Neuronal stem cell (in vitro differentiated cells): Measurements from ENCODE around the gene GET3. TPM values are rescaled to one million over a fixed set of nuclear protein-coding genes. Genes with fewer than 3 reads are reported as not detected.
A peak's percentile ranks its signal among the peaks of the same experiment; 100 is the strongest.

ENCODE experiments used
- DNase-seq: peaks from one replicate; pipeline ENCODE4 v3.0.0-alpha.2; 2013; ENCODE audit warnings: low spot score
- H2AFZ ChIP-seq: one replicate; pipeline ENCODE4 v1.6.1; 2013; ENCODE audit warnings: mild to moderate bottlenecking, low read length, inconsistent platforms
- H2AK5ac ChIP-seq: 2 replicates; pipeline ENCODE4 v1.6.1; 2013; ENCODE audit warnings: low read depth, mild to moderate bottlenecking, inconsistent platforms, low read length, moderate library complexity, mixed read lengths
- H2BK120ac ChIP-seq: 2 replicates; pipeline ENCODE4 v1.6.1; 2013; ENCODE audit warnings: low read depth, mild to moderate bottlenecking, inconsistent platforms, low read length, moderate library complexity, mixed read lengths
- H2BK12ac ChIP-seq: one replicate; pipeline ENCODE4 v1.6.1; 2013; ENCODE audit warnings: low read length, inconsistent platforms
- H2BK15ac ChIP-seq: 2 replicates; pipeline ENCODE4 v1.6.1; 2013; ENCODE audit warnings: mild to moderate bottlenecking, low read length, inconsistent platforms, mixed read lengths
- H2BK5ac ChIP-seq: one replicate; pipeline ENCODE4 v1.6.1; 2013; ENCODE audit warnings: inconsistent platforms, mild to moderate bottlenecking, low read length, moderate library complexity
- H3K14ac ChIP-seq: one replicate; pipeline ENCODE4 v1.6.1; 2013; ENCODE audit warnings: low read length, inconsistent platforms
- H3K18ac ChIP-seq: 2 replicates; pipeline ENCODE4 v1.6.1; 2013; ENCODE audit warnings: low read length, inconsistent platforms
- H3K23ac ChIP-seq: 2 replicates; pipeline ENCODE4 v1.6.1; 2013; ENCODE audit warnings: low read depth, mild to moderate bottlenecking, mixed read lengths, low read length, inconsistent platforms; ENCODE audit not compliant: poor library complexity
- H3K27ac ChIP-seq: replicated peaks from 3 replicates; pipeline ENCODE4 v1.5.1; 2013; ENCODE audit warnings: low read length, inconsistent platforms
- H3K27me3 ChIP-seq, 3 experiments: 2 replicates each; pipeline ENCODE4 v1.6.1; 2013; ENCODE audit warnings: low read length in 3 of 3, mild to moderate bottlenecking in 2 of 3, inconsistent platforms in 1 of 3, low read depth in 1 of 3, mixed read lengths in 1 of 3, moderate library complexity in 1 of 3; ENCODE audit not compliant: control insufficient read depth in 3 of 3, insufficient read depth in 3 of 3
- H3K36me3 ChIP-seq, 2 donors: replicated peaks in 1 of 2; 2 replicates each; pipeline ENCODE4 v1.6.1; 2013; ENCODE audit warnings: low read length in 2 of 2; ENCODE audit not compliant: control insufficient read depth in 2 of 2, insufficient read depth in 2 of 2
- H3K4ac ChIP-seq: 2 replicates; pipeline ENCODE4 v1.6.1; 2013; ENCODE audit warnings: inconsistent platforms, mild to moderate bottlenecking, low read length, moderate library complexity
- H3K4me1 ChIP-seq, 2 donors: 1 replicate in 1 of 2; 2 replicates in 1 of 2; pipeline ENCODE4 v1.6.1; 2013; ENCODE audit warnings: low read length in 2 of 2, low read depth in 1 of 2; ENCODE audit not compliant: control insufficient read depth in 2 of 2, insufficient read depth in 1 of 2
- H3K4me2 ChIP-seq: one replicate; pipeline ENCODE4 v1.6.1; 2013; ENCODE audit warnings: mild to moderate bottlenecking, low read length, inconsistent platforms; ENCODE audit not compliant: insufficient read depth, poor library complexity, severe bottlenecking
- H3K4me3 ChIP-seq, 2 donors: 2 replicates each; pipeline ENCODE4 v1.5.1; 2013; ENCODE audit warnings: low read length in 2 of 2, mild to moderate bottlenecking in 2 of 2, inconsistent platforms in 1 of 2, moderate library complexity in 1 of 2
- H3K79me1 ChIP-seq: one replicate; pipeline ENCODE4 v1.6.1; 2013; ENCODE audit warnings: low read depth, mild to moderate bottlenecking, inconsistent platforms, low read length, moderate library complexity
- H3K9ac ChIP-seq: one replicate; pipeline ENCODE4 v1.6.1; 2013; ENCODE audit warnings: mild to moderate bottlenecking, low read depth, low read length, inconsistent platforms; ENCODE audit not compliant: poor library complexity
- H3K9me3 ChIP-seq, 2 donors: replicated peaks in 1 of 2; 2 replicates each; pipeline versions ENCODE3 to v1.6.1; 2013; ENCODE audit warnings: low read length in 2 of 2, mild to moderate bottlenecking in 2 of 2, inconsistent platforms in 1 of 2, low read depth in 1 of 2, mixed read lengths in 1 of 2, moderate library complexity in 1 of 2; ENCODE audit not compliant: control insufficient read depth in 2 of 2, insufficient read depth in 1 of 2
- H4K8ac ChIP-seq: one replicate; pipeline ENCODE4 v1.6.1; 2013; ENCODE audit warnings: low read depth, mild to moderate bottlenecking, inconsistent platforms, low read length, moderate library complexity
- H4K91ac ChIP-seq: one replicate; pipeline ENCODE4 v1.6.1; 2013; ENCODE audit warnings: low read length, low read depth, mild to moderate bottlenecking, inconsistent platforms; ENCODE audit not compliant: poor library complexity
- WGBS, 2 donors: extraction: QIAGEN DNeasy Blood & Tissue Kit; methylation state at CpG; one replicate each; pipeline ENCODE4 v1.1.7; 2013; ENCODE audit warnings: missing lambda C conversion rate in 2 of 2, mixed read lengths in 1 of 2; ENCODE audit not compliant: insufficient read length in 2 of 2, insufficient replicate concordance in 1 of 2; ENCODE audit errors: extremely low coverage in 2 of 2; 5-methylcytosine and 5-hydroxymethylcytosine counted together
- polyA plus RNA-seq, 2 experiments: library from polyadenylated mRNA; stranded (reverse); fragments of 200-250 nt; gene quantifications; one replicate each; pipeline ENCODE4 v1.2.3, GENCODE V29; 2013

The GET3 gene
- 46.1 TPM for polyA plus RNA-seq (2013, experiment 1 of 2)
- polyA plus RNA-seq (2013, experiment 2 of 2): 44.7 TPM

DNA sequence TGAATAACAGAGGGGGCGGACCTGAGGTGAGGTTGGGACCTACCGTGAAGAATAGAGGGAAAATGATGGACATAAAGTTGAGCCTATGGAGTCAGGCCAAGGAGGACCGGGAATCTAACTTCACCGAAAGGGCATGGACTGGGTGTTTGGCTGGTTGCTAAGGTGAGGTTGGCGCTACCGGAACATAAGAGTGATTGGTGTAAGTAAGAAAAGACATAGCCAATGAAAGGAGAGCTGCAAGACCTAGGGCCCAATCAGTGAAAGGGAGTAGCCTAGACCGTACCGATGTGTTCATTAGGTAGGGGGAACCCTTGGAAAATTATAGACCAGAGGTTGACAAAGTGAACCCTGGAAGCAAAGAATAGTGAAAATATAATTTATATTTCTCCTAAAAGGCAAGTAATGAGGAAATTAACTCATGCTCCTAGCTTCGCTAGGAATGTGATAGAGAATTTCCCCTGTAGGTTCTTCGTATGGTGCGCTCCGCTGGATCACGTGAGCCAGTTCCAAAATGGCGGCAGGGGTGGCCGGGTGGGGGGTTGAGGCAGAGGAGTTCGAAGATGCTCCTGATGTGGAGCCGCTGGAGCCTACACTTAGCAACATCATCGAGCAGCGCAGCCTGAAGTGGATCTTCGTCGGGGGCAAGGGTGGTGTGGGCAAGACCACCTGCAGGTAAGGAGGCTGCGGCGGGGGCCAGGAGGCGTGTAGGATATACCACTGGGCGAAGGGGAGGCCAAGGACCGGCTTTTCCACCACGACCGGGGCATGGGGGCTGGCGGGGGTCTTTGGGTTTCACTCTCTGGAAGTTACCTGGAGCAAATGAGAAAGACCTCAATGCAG lies at the start of gene GET3:
Gene GET3, plus strand, starts transcription at position 503 of the 840 bp plus-strand sequence. Its CDS starts 9 bp downstream, at position 512.
- no peak within 1 kb of the TSS for H3K4ac ChIP-seq
- H3K4me3 ChIP-seq: peak within 1 kb of the TSS; percentile 92 to 97
- H3K79me1 ChIP-seq: peaks cover 12% of the 10 kb centered on the region
- H2AFZ ChIP-seq: peak within 1 kb of the TSS; percentile 89
- H3K36me3 ChIP-seq: peaks cover 12 to 31% of the 10 kb centered on the region in 2 donors
- no peak within 1 kb of the TSS for H2BK120ac ChIP-seq
- peaks cover 9 to 11% of the 10 kb centered on the region in 2 donors for H3K4me1 ChIP-seq
- H2BK15ac ChIP-seq: no peak within 1 kb of the TSS
- peak within 1 kb of the TSS; percentile 85 for H3K4me2 ChIP-seq
- WGBS, 2 donors: no CpG with 5 or more reads among the region's 29 CpGs
- no peak within 1 kb of the TSS for H2BK12ac ChIP-seq
- H3K14ac ChIP-seq: no peak within 1 kb of the TSS
- H2AK5ac ChIP-seq: peak within 1 kb of the TSS; percentile 82
- peak within 1 kb of the TSS; percentile 97 for H3K9ac ChIP-seq
- H3K27ac ChIP-seq: peak within 1 kb of the TSS; percentile 65
- H3K23ac ChIP-seq: no peak within 1 kb of the TSS
- H2BK5ac ChIP-seq: peak within 1 kb of the TSS; percentile 67
- H3K27me3 ChIP-seq: no peaks in the 10 kb centered on the region
- H3K18ac ChIP-seq: peak within 1 kb of the TSS; percentile 88
- H4K8ac ChIP-seq: peak within 1 kb of the TSS; percentile 95
- DNase-seq: peak; percentile 99
- H3K9me3 ChIP-seq: no peaks in the 10 kb centered on the region
- H4K91ac ChIP-seq: no peak within 1 kb of the TSS

DNA sequence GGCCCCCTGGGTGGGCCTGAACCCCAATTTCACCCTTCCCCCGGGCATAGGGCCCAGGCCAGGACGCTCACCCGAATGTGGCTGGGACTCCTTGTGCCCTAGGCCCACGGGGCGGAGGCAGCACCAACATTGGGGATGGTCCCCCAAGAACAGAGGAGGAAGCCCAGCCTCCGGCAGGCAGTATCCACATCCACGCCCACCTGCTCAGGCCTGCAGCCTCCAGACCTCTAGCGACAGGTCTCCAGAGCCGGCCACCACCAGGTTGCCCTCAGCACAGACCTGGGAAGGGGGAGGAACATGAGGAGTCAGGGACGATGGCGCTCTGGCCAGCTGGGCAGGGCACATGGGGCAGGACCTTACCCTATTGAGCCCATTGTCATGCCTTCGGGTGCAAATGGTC lies 48.3 kb upstream of the GET3 start:
- no peak overlapping the region for H2BK12ac ChIP-seq
- peak overlapping the region; percentile 53 for H2BK5ac ChIP-seq
- no peak overlapping the region for H3K18ac ChIP-seq
- H3K4me1 ChIP-seq: no peaks in the 10 kb centered on the region
- no peak overlapping the region for H2BK15ac ChIP-seq
- no peaks in the 10 kb centered on the region for H3K9me3 ChIP-seq
- H4K8ac ChIP-seq: no peak overlapping the region
- H2BK120ac ChIP-seq: peak overlapping the region; percentile 81
- no peak overlapping the region for H3K23ac ChIP-seq
- peak overlapping the region; percentile 8 for H3K14ac ChIP-seq
- H3K4me3 ChIP-seq: no peak overlapping the region
- H3K4me2 ChIP-seq: no peak overlapping the region
- no peak overlapping the region for H2AFZ ChIP-seq
- H3K27ac ChIP-seq: no peak overlapping the region
- no peak overlapping the region for H4K91ac ChIP-seq
- no peak overlapping the region for H2AK5ac ChIP-seq
- peaks cover 2% of the 10 kb centered on the region for H3K79me1 ChIP-seq
- H3K27me3 ChIP-seq: no peaks in the 10 kb centered on the region
- peak overlapping the region; percentile 50 for H3K9ac ChIP-seq
- H3K36me3 ChIP-seq: peaks cover 4% of the 10 kb centered on the region in 2 donors
- WGBS, 2 donors: no CpG with 5 or more reads among the region's 12 CpGs
- no peak for DNase-seq
- no peak overlapping the region for H3K4ac ChIP-seq

DNA sequence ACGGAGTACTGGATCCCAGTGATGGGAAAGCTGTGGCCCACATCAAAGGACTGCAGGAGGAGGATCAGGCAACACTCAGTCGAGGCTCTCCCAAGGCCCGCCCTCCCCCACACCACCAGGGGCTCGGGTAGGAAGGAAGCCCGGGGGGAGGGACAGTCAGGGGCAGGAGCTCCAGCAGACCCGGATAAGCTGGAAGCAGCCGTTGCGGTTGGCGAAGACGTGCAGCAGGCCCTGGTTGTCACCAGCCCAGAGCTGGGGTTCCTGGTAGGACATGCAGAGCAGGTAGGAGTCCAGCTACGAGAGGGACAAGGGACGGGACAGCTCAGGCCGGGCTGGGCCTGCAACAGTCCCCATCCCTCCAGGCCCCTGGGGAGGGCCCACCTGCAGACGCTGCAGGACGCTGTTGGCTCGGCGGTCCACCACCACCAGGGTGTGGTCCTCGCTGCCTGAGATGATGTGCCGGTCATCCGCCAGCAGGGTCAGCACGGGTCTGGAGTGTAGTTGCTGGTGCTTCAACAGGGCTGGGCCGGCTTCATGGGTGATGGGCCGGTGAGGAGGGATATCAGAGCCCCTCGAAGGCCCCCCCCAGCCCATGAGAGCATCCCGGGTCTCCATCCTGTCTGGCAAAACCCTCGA lies 47.6 kb upstream of the GET3 start:
- Histone ChIP-seq H3K14ac (peak overlapping the region; percentile 6), H2BK120ac (peak overlapping the region; percentile 81), H3K27ac (no peak overlapping the region), H4K8ac (no peak overlapping the region), H2AFZ (no peak overlapping the region), H3K23ac (no peak overlapping the region), H3K9me3 (no peaks in the 10 kb centered on the region), H3K4me1 (no peaks in the 10 kb centered on the region), H3K4me3 (no peak overlapping the region), H4K91ac (no peak overlapping the region), H2BK12ac (no peak overlapping the region), H3K18ac (no peak overlapping the region), H3K9ac (no peak overlapping the region), H3K36me3 (peaks cover 4% of the 10 kb centered on the region in 2 donors), H3K4ac (no peak overlapping the region), H2BK15ac (no peak overlapping the region), H2BK5ac (peak overlapping the region; percentile 53), H3K27me3 (no peaks in the 10 kb centered on the region), H3K4me2 (no peak overlapping the region), H2AK5ac (no peak overlapping the region), H3K79me1 (peaks cover 4% of the 10 kb centered on the region)
- no peak for DNase-seq
- WGBS, 2 donors: no CpG with 5 or more reads among the region's 26 CpGs

DNA sequence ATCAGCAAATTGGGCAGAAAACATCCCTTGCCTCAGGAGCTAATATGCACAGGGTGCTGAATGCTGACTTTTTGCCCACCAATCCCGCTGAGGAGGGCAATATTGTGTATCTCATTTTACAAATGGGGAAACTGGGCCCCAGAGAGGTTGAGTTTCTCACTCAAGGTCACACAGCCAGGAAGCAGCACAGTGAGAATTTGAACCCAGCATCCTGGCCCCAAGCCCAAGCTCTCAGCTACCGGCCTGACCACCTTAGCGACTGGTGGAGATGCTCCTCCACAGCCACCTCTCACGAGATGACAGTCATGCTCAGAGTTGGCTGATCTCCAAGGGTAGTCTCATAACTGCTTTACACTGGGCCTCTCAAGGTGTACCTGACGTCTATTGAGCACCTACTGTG lies 44.3 kb upstream of the GET3 start:
- H3K4me2 ChIP-seq: no peak overlapping the region
- no peak overlapping the region for H2AK5ac ChIP-seq
- no peak overlapping the region for H4K8ac ChIP-seq
- H3K27ac ChIP-seq: no peak overlapping the region
- DNase-seq: no peak
- H2BK15ac ChIP-seq: no peak overlapping the region
- H2BK12ac ChIP-seq: no peak overlapping the region
- H3K4me1 ChIP-seq: peaks cover 3% of the 10 kb centered on the region in 2 donors
- H3K4me3 ChIP-seq: no peak overlapping the region
- no peak overlapping the region for H3K4ac ChIP-seq
- H3K18ac ChIP-seq: no peak overlapping the region
- no peak overlapping the region for H4K91ac ChIP-seq
- no peak overlapping the region for H3K23ac ChIP-seq
- no CpG with 5 or more reads among the region's 5 CpGs for WGBS, 2 donors
- peaks cover 4 to 5% of the 10 kb centered on the region in 2 donors for H3K36me3 ChIP-seq
- no peak overlapping the region for H2AFZ ChIP-seq
- H3K14ac ChIP-seq: no peak overlapping the region
- H3K27me3 ChIP-seq: no peaks in the 10 kb centered on the region
- H3K9ac ChIP-seq: no peak overlapping the region
- peaks cover 4% of the 10 kb centered on the region for H3K79me1 ChIP-seq
- no peaks in the 10 kb centered on the region for H3K9me3 ChIP-seq
- no peak overlapping the region for H2BK5ac ChIP-seq
- H2BK120ac ChIP-seq: no peak overlapping the region
